ENCODE data around the gene PRR12.
"Not testable (repeated sequence)": the region's sequence is repeated elsewhere in the genome, so short reads cannot be mapped to it uniquely, and the experiment has no call there.

PRR12 gene

GRCh38 chr19:49615861-49616260 lies 24.9 kb downstream of the PRR12 start:
- DNase-seq = no peak

DNA sequence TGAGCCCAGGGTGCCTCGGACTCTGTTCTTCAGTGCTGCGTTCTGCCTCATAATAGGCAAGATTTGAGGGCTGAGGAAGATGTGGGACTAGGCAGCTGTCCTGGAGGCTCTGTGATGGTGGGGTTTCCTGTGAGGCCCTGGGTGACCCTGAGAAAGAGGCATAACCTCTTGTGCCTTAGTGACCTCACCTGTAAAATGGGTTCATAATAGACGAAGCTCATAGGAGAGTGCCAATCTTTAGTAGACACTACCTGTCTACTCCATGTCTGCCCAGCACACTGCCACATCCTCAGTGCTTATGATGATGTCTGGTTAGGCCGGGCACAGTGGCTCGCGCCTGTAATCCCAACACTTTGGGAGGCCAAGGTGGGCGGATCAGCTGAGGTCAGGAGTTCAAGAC lies 25.6 kb downstream of the PRR12 start:
- DNase-seq = no peak

DNA sequence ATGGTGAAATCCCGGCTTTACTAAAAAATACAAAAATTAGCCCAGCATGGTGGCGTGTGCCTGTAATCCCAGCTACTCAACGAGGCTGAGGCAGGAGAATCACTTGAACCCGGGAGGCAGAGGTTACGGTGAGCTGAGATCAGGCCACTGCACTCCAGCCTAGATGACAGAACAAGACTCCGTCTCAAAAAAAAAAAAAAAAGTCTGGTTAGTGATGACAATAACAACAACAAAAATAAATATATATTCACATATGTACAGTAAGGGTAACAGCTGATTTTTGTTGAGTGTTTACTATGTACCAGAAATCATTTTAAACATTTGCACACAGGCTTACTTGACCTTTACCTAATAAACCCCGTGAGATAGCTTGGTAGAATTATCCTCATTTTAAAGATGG lies 26.0 kb downstream of the PRR12 start:
- DNase-seq = no peak

DNA sequence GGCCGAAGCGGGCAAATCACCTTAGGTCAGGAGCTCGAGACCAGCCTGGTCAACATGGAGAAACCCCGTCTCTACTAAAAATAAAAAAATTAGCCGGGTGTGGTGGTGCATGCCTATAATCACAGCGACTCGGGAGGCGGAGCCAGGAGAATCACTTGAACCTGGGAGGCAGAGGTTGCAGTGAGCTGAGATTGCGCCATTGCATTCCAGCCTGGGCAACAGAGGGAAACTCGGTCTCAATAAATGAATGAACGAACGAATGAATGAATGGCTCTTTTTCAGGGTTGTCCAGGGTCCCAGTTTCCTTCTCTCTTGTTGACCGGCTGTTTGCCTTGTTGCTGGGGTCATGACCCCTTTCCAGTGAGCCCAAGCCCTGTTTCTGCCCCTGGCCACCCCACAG lies 26.9 kb downstream of the PRR12 start:
- DNase-seq = not testable (repeated sequence)

DNA sequence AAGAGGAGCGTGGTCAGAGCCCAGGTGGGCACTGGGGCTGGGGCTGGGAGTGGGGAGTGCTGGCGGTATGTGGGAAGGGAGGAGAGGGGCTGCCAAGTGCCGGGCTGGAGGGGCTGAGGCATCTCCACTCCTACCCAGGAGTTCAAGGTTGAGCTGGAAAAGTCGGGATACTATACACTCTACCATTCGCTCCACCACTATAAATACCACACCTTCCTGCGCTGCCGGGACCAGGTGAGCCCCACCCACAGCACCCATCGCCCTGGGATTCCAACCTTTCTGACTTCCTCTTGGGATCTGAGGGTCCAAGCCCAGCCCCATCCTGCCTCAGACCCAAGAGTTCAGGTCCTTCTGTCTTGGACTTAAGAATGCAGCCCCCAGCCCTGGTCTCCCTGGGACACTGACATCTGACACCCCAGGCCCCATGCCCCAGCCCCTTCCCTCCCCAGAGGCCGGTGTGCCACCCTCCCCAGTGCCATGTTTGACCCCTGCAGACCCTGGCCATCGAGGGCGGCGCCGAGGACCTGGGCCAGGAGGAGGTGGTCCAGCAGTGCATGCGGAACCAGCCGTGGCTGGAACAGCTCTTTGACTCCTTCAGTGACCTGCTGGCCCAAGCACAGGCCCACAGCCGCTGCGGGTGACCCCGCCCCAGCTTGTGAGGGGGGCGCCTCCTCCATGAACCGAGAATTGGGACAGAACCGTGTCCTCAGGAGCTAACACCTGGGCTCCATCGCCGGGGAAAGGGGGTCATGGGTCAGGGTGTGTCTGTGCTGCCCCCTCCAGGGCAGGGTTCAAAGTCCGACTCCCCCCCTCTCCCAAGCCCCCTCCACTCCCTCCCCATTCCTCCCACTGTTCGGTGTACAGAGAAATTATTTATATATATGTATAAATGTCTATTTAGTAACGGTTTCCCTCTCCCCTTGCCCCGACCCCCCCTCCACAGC lies 34.3 kb downstream of the PRR12 start:
- no peak for DNase-seq

DNA sequence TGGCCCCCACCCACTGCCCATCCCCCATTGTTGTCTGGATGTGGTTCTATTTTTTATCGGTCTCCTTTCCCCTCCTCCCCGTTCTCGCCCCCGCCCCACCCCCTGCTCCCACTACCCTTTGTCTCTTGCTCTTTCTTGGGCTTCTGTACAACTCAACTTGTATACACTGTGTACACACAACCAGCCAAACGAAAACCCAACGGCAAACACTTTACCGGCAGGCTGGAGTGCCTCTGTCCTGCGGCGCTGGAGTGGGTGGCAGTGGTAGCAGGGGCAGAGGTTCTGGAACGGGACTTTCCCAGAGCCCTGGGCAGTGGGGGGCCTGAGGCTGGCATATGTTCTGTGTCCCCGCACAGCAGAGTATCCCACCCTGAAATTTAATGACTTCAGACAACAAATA lies 35.2 kb downstream of the PRR12 start:
- DNase-seq = no peak

GRCh38 chr19:49629659-49630058 lies 38.7 kb downstream of the PRR12 start:
- DNase-seq = no peak

GRCh38 chr19:49631014-49631588 lies 40.1 kb downstream of the PRR12 start:
- peak in 1 of 58 donors; percentile 17 for DNase-seq

- no peak for DNase-seq
Observed at GRCh38 chr19:49631610-49632192, 40.7 kb downstream of the PRR12 start.

- no peak for DNase-seq
Observed at GRCh38 chr19:49632576-49632975, 41.6 kb downstream of the PRR12 start.

DNA sequence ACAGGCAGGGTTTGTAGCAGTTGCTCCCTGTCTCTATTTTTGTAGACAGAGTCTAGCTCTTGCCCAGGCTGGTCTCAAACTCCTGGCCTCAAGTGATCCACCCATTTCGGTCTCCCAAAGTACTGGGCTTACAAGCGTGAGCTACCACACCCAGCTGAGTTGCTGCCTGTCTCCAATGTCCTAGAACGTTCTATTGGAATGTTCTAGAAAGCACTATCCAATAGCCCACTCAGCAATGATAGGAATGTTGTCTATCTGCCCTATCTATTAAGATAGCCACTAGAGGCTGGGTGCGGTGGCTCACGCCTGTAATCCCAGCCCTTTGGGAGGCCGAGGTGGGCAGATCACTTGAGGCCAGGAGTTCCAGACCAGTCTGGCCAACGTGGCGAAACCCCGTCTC lies 42.3 kb downstream of the PRR12 start:
- DNase-seq = not testable (repeated sequence)

DNA sequence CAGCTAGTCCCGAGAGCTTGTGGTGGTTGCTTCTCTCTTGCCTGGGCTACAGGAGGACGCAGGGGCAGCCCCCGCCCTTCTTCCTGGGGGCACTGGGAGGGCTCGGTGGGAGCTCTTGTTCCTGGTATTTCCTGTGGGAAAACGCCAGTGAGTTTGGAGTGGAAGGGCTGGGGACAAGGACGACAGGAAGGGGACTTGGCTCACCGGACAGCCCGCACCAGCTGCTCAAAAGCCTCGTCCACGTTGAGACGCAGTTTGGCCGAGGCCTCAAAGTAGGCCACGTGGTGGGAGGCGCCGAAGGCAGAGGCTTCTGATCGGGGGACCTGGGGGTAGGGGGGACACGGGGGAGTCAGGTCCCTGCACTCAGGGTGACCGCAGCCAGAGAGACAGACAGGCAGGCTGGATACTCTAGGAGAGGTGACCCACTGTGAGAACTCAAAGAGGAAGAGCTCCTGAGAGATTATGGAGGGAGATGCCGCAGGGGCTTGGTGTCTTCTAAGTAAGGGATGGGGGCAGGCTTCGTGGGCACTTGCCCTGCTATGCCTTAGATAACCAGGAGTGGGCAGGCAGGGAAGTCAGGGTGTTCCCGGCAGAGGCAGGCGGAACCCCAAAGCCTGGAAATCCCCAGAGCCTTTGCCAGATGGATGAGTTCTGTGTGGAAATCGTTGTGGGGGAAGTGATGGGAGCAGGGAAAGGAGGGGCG lies 44.7 kb downstream of the PRR12 start:
- DNase-seq = peak in 6 of 58 donors; percentile 1 to 21 (median 9)

DNA sequence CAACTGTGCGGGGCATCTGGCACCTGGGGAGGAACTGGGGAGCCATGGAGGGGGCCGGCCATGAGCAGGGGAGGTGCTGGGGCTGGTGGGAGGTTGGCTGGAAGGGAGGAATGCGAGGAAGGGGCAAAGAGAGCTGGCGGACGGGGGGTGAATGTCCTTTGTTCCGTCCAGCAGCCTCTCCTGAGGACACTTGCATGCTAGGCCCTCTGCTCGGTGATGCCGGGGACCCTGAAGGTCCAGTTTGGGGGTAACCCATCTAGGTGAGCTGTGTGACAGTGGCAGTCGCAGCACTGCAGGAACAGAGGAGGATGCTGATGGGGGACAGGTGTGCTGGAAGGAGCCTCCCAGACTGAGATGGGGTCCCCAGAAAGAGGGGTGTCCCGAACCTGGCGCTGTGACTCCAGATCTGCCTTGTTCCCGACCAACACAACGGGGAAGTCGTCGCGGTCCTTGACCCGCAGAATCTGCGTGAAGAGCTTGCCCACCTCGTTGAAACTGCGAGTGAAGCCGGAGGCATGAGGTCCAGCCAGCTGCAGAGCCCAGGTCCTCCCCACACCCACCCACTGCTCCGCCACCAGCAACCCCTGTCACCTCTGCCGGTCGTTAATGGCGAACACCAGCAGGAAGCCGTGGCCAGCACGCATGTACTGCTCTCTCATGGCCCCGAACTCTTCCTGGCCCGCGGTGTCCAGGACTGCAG lies 45.4 kb downstream of the PRR12 start:
- DNase-seq = no peak

GRCh38 chr19:49637821-49638738 lies 47.1 kb downstream of the PRR12 start:
- peak in 7 of 58 donors; percentile 7 to 24 (median 15) for DNase-seq

DNA sequence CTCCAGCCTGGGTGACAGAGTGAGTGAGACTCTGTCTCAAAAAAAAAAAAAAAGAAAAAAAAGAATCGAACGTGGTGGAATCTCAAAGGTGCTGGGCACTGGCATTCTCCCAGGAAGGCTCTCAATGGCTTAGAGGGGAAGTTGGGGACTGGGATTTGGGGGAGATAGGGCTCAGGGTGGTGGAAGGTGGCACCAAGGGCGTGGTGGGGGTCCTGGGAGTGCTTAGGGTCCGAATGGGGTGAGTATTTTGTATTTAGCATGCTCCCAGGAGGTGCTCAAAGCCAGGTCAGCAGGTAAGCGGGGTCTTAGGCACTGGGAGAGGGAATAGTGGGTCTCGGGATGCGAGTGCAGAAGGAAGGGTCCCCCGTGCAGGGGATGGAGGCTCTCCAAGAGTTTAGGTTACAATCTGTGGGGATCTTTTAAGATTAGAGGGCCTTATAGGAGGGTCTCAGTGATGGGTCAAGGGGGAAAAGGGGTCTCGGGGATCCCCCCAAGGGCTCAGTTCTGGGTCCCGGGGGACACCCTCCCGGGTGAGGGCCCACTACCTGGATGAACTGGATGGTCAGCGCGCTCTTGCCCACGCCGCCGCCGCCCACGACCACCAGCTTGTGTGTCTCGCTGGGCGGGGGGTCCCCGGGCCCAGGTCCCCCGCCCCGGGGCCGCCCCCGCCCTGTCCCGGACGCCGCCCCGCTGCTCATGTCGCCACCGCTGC lies 48.6 kb downstream of the PRR12 start:
- DNase-seq = no peak

DNA sequence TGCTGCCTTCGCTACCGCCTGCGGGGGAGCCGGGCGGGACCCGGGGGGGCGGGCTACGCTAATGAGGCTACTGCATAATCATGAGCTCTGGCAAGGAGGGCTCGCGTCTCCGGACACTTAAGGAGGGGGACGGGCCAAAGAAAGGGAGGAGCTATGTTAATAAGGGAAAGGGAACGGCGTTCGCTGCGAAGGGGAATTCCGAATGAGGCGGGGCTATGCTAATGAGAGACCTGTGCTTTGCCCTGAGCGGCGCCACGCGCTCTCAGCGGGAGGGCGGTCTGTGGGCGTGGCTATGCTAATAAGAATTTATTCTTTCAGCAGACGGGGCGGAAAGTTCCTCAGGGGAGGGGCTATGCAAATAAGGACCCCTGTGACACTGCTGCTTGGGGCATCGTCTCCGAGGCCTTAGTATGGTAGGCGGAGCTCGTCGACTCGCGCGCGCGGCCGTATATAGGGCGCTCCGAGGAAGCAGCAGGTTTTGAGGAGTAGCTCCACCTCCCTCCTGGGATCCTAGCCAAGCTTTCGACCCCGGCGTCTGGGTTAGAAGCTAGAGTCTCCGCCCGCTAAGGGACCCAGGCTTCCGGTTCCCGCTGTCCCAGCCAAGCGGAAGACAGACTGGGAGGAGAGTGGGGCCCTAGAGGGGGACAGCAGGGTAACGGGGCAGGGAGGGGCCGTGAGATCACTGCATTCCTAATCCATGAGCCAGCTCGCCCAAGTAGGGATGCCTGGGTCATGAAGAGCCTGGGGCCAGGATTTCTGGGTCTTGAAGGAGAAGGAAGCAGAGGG lies 49.3 kb downstream of the PRR12 start, which contains the start of gene RRAS:
Gene RRAS, minus strand, starts transcription at position 31 of the 786 bp plus-strand sequence. CDS start 45 bp downstream, outside the sequence.
- DNase-seq = peak; percentile 69 to 100 (median 98)

GRCh38 chr19:49641688-49642491 lies 50.9 kb downstream of the PRR12 start, which contains the start of gene SCAF1:
TSS of gene SCAF1 (plus strand) at chr19:49642209. CDS start at chr19:49645027, 2,818 bp downstream.
- DNase-seq = peak; percentile 79 to 100 (median 99)

All from anterior cingulate cortex (tissue), 58 donors.